CD14-positive monocyte (primary cell): ENCODE data around the gene KDR. TPM values are rescaled to one million over a fixed set of nuclear protein-coding genes. Genes with fewer than 3 reads are reported as not detected.

ENCODE experiments used
- DNase-seq, 3 donors: peaks; one replicate each; pipeline ENCODE4 v3.0.0-alpha.2; 2011 to 2022
- H2AFZ ChIP-seq: 2 replicates; pipeline ENCODE4 v1.6.0; 2012; ENCODE audit warnings: mild to moderate bottlenecking, low read depth, low read length, inconsistent platforms; ENCODE audit not compliant: insufficient read depth, poor library complexity, severe bottlenecking
- H3K27ac ChIP-seq, 2 donors: 1 replicate in 1 of 2; 2 replicates in 1 of 2; pipeline ENCODE4 v1.5.1; 2012 to 2013; ENCODE audit warnings: low read length in 2 of 2, control low read depth in 1 of 2, inconsistent platforms in 1 of 2, low read depth in 1 of 2, mild to moderate bottlenecking in 1 of 2
- H3K27me3 ChIP-seq, 2 donors: one replicate each; pipeline versions ENCODE4 v1.6.0 to v1.6.1; 2011 to 2013; ENCODE audit warnings: low read length in 2 of 2; ENCODE audit not compliant: control insufficient read depth in 2 of 2, insufficient read depth in 2 of 2
- H3K36me3 ChIP-seq, 2 donors: replicated peaks in 1 of 2; 1 replicate in 1 of 2; 2 replicates in 1 of 2; pipeline versions ENCODE4 v1.5.1 to v1.6.1; 2012 to 2013; ENCODE audit warnings: low read length in 2 of 2, control low read depth in 1 of 2, inconsistent platforms in 1 of 2, mild to moderate bottlenecking in 1 of 2; ENCODE audit not compliant: insufficient read depth in 2 of 2, control insufficient read depth in 1 of 2
- H3K4me1 ChIP-seq, 2 donors: 1 replicate in 1 of 2; 2 replicates in 1 of 2; pipeline versions ENCODE4 v1.5.1 to v1.6.1; 2012 to 2013; ENCODE audit warnings: low read length in 2 of 2, control low read depth in 1 of 2, inconsistent platforms in 1 of 2, mild to moderate bottlenecking in 1 of 2, moderate library complexity in 1 of 2; ENCODE audit not compliant: insufficient read depth in 2 of 2, control insufficient read depth in 1 of 2
- H3K4me2 ChIP-seq: replicated peaks from 2 replicates; pipeline ENCODE3; 2012; ENCODE audit warnings: low read length, moderate library complexity, mild to moderate bottlenecking; ENCODE audit not compliant: poor library complexity, severe bottlenecking; ENCODE audit errors: extremely low read depth
- H3K4me3 ChIP-seq, 3 experiments: fragments of 200-600 bp in 1 of 3; sonication (generic) in 1 of 3; replicated peaks in 1 of 3; 1 replicate in 2 of 3; 2 replicates in 1 of 3; pipeline ENCODE4 v1.5.1; 2011 to 2013; ENCODE audit warnings: low read length in 3 of 3, mild to moderate bottlenecking in 3 of 3, control low read depth in 2 of 3, low read depth in 2 of 3, inconsistent platforms in 1 of 3, moderate library complexity in 1 of 3
- H3K79me2 ChIP-seq: 2 replicates; pipeline ENCODE4 v1.6.0; 2012; ENCODE audit warnings: mild to moderate bottlenecking, control low read depth, inconsistent platforms, low read length, moderate library complexity; ENCODE audit not compliant: insufficient read depth
- H3K9ac ChIP-seq: 2 replicates; pipeline ENCODE4 v1.6.0; 2017; ENCODE audit warnings: low read length, mild to moderate bottlenecking; ENCODE audit not compliant: insufficient read depth, poor library complexity, severe bottlenecking
- H3K9me3 ChIP-seq, 2 donors: replicated peaks in 1 of 2; 1 replicate in 1 of 2; 2 replicates in 1 of 2; pipeline versions ENCODE4 v1.5.1 to v1.6.1; 2012 to 2013; ENCODE audit warnings: low read length in 2 of 2, control low read depth in 1 of 2; ENCODE audit not compliant: control insufficient read depth in 1 of 2, insufficient read depth in 1 of 2
- H4K20me1 ChIP-seq: 2 replicates; pipeline ENCODE4 v1.6.0; 2012; ENCODE audit warnings: mild to moderate bottlenecking, low read length, control low read depth, moderate library complexity; ENCODE audit not compliant: insufficient read depth
- H3K27ac Mint-ChIP-seq, 7 donors: one replicate each; pipeline ENCODE4 v1.8.0; 2020; ENCODE audit warnings: mild to moderate bottlenecking in 7 of 7, mixed read lengths in 7 of 7, moderate library complexity in 6 of 7, inconsistent platforms in 2 of 7
- H3K27me3 Mint-ChIP-seq, 3 donors: one replicate each; pipeline ENCODE4 v1.8.0; 2021 to 2022; ENCODE audit warnings: low read depth in 3 of 3, mild to moderate bottlenecking in 3 of 3, mixed read lengths in 3 of 3, moderate library complexity in 3 of 3, inconsistent platforms in 1 of 3
- H3K36me3 Mint-ChIP-seq, 2 donors: one replicate each; pipeline ENCODE4 v1.8.0; 2020; ENCODE audit warnings: mixed read lengths in 2 of 2, inconsistent platforms in 1 of 2, mild to moderate bottlenecking in 1 of 2
- H3K4me1 Mint-ChIP-seq: one replicate; pipeline ENCODE4 v1.8.0; 2020; ENCODE audit warnings: mild to moderate bottlenecking, mixed read lengths
- H3K4me3 Mint-ChIP-seq, 2 donors: one replicate each; pipeline ENCODE4 v1.8.0; 2020; ENCODE audit warnings: mild to moderate bottlenecking in 2 of 2, mixed read lengths in 2 of 2, moderate library complexity in 1 of 2
- H3K9me3 Mint-ChIP-seq, 7 donors: one replicate each; pipeline ENCODE4 v1.8.0; 2020 to 2022; ENCODE audit warnings: mixed read lengths in 7 of 7, mild to moderate bottlenecking in 6 of 7, moderate library complexity in 6 of 7, inconsistent platforms in 2 of 7
- WGBS: methylation state at CpG from one replicate; pipeline ENCODE4 v1.1.5; 2013; ENCODE audit warnings: missing lambda C conversion rate; ENCODE audit not compliant: insufficient coverage; 5-methylcytosine and 5-hydroxymethylcytosine counted together
- intact Hi-C, 2 donors: fragments of 100-400 bp; cut with micrococcal nuclease; formaldehyde crosslinking; loops; one replicate each; pipeline versions ENCODE4 v1.15.0 to v1.15.1; 2023
- polyA plus RNA-seq, 3 donors: library from polyadenylated mRNA; depleted of rRNA in 1 of 3; unstranded in 2 of 3; stranded (reverse) in 1 of 3; fragments of 300-500 nt in 2 of 3; fragments of >200 nt in 1 of 3; fragmentation: Illumina TruSeq in 2 of 3; gene quantifications; 1 replicate in 2 of 3; 2 replicates in 1 of 3; pipeline ENCODE4 v1.2.3, GENCODE V29; 2012 to 2021
- TF ChIP-seq, protein P1 (sequence below): fragments of 200-600 bp; IDR thresholded peaks from one replicate; pipeline ENCODE4 v1.8.0; 2022; ENCODE audit warnings: antibody characterized with exemption, mild to moderate bottlenecking

The KDR gene
- polyA plus RNA-seq, 3 donors, result not detected

GRCh38 chr4:55083735-55084134 is 41.7 kb downstream of the KDR start:
- intact Hi-C loops, result no loop called here
- TF ChIP-seq, protein P1, sequence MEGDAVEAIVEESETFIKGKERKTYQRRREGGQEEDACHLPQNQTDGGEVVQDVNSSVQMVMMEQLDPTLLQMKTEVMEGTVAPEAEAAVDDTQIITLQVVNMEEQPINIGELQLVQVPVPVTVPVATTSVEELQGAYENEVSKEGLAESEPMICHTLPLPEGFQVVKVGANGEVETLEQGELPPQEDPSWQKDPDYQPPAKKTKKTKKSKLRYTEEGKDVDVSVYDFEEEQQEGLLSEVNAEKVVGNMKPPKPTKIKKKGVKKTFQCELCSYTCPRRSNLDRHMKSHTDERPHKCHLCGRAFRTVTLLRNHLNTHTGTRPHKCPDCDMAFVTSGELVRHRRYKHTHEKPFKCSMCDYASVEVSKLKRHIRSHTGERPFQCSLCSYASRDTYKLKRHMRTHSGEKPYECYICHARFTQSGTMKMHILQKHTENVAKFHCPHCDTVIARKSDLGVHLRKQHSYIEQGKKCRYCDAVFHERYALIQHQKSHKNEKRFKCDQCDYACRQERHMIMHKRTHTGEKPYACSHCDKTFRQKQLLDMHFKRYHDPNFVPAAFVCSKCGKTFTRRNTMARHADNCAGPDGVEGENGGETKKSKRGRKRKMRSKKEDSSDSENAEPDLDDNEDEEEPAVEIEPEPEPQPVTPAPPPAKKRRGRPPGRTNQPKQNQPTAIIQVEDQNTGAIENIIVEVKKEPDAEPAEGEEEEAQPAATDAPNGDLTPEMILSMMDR, result no peak
- Mint-ChIP-seq H3K4me1 (no peaks in the 10 kb centered on the region), H3K9me3 (peaks cover 0 to 4% (median 0%) of the 10 kb centered on the region in 7 donors), H3K27me3 (peaks cover 0 to 2% (median under 1%) of the 10 kb centered on the region in 3 donors), H3K4me3 (no peak overlapping the region), H3K27ac (no peak overlapping the region), H3K36me3 (no peaks in the 10 kb centered on the region)
- Histone ChIP-seq H3K4me3 (no peak overlapping the region), H3K27ac (no peak overlapping the region), H2AFZ (no peak overlapping the region), H3K9ac (no peak overlapping the region), H3K9me3 (no peaks in the 10 kb centered on the region), H3K4me1 (no peaks in the 10 kb centered on the region), H3K27me3 (no peaks in the 10 kb centered on the region), H3K36me3 (no peaks in the 10 kb centered on the region), H3K4me2 (no peak overlapping the region), H4K20me1 (no peaks in the 10 kb centered on the region), H3K79me2 (no peaks in the 10 kb centered on the region)
- no peak for DNase-seq
- WGBS, result no CpG with 5 or more reads among the region's 4 CpGs

GRCh38 chr4:55082756-55083155 is 42.6 kb downstream of the KDR start:
- TF ChIP-seq, protein P1, result no peak
- Histone ChIP-seq H3K27me3 (no peaks in the 10 kb centered on the region), H3K4me3 (no peak overlapping the region), H3K4me2 (no peak overlapping the region), H4K20me1 (no peaks in the 10 kb centered on the region), H2AFZ (no peak overlapping the region), H3K27ac (no peak overlapping the region), H3K9me3 (no peaks in the 10 kb centered on the region), H3K79me2 (no peaks in the 10 kb centered on the region), H3K36me3 (no peaks in the 10 kb centered on the region), H3K4me1 (no peaks in the 10 kb centered on the region), H3K9ac (no peak overlapping the region)
- Mint-ChIP-seq H3K4me3 (no peak overlapping the region), H3K36me3 (no peaks in the 10 kb centered on the region), H3K27ac (no peak overlapping the region), H3K27me3 (peaks cover 0 to 2% (median 0%) of the 10 kb centered on the region in 3 donors), H3K4me1 (no peaks in the 10 kb centered on the region), H3K9me3 (peaks cover 0 to 6% (median 0%) of the 10 kb centered on the region in 7 donors)
- DNase-seq, result no peak
- intact Hi-C loops, result no loop called here
- 100% methylated on average over 1 of the region's 2 CpGs for WGBS
